Left lobe of liver (tissue), 2 donors: ENCODE results near the gene DMXL2. TPM values are rescaled to one million over a fixed set of nuclear protein-coding genes. Genes with fewer than 3 reads are reported as not detected.
"Not testable (repeated sequence)": the region's sequence is repeated elsewhere in the genome, so short reads cannot be mapped to it uniquely, and the experiment has no call there.

Source experiments
- ATAC-seq: fragments of 200-7000 bp; cut with Tn5 transposase; one replicate; pipeline ENCODE4 v1.9.1; 2020; ENCODE audit warnings: mild to moderate bottlenecking, moderate library complexity
- DNase-seq: peaks from one replicate; pipeline ENCODE4 v3.0.0-alpha.2; 2020; ENCODE audit warnings: low spot score
- total RNA-seq: library from RNA; stranded (reverse); gene quantifications from one replicate; pipeline ENCODE4 v1.2.1, GENCODE V29; 2021
- donor health status: DM: no; HTN: no; CAD: no; lungs with moderate emphysema.
- donor health status: DM: no; HTN: yes; CAD: no.

DMXL2 gene
- total RNA-seq, 1 donor from 2014 or later: 9.9 TPM

- ATAC-seq (no peak), DNase-seq (no peak)
These were observed 891 bp upstream of the DMXL2 start for GRCh38 chr15:51623386-51623938.

- ATAC-seq (peak; percentile 64), DNase-seq (peak; percentile 59)
These were observed 501 bp downstream of the DMXL2 start for GRCh38 chr15:51621936-51622603.

- ATAC-seq: no peak
- no peak for DNase-seq
These were observed 1.3 kb downstream of the DMXL2 start for GRCh38 chr15:51621155-51621765.

GRCh38 chr15:51620641-51621040 is 1.9 kb downstream of the DMXL2 start:
- DNase-seq (no peak), ATAC-seq (no peak)

GRCh38 chr15:51620122-51620521 is 2.4 kb downstream of the DMXL2 start:
- DNase-seq (no peak), ATAC-seq (no peak)

GRCh38 chr15:51619331-51620035 is 3.1 kb downstream of the DMXL2 start:
- ATAC-seq (no peak), DNase-seq (no peak)

GRCh38 chr15:51617886-51618285 is 4.7 kb downstream of the DMXL2 start:
- ATAC-seq (no peak), DNase-seq (no peak)

- no peak for ATAC-seq
- DNase-seq: no peak
These were observed 8.6 kb downstream of the DMXL2 start for GRCh38 chr15:51613951-51614350.

GRCh38 chr15:51612669-51613068 is 9.9 kb downstream of the DMXL2 start:
- DNase-seq, ATAC-seq: not testable (repeated sequence)

GRCh38 chr15:51603462-51603948 is 19.1 kb downstream of the DMXL2 start:
- not testable (repeated sequence) for DNase-seq, ATAC-seq

- ATAC-seq: no peak
These were observed 19.6 kb downstream of the DMXL2 start for GRCh38 chr15:51603002-51603401.

GRCh38 chr15:51602484-51602883 is 20.1 kb downstream of the DMXL2 start:
- DNase-seq (no peak), ATAC-seq (no peak)

More at GRCh38 chr15:51603002-51603401, 19.6 kb downstream of the DMXL2 start:
- no peak for DNase-seq

- DNase-seq (no peak), ATAC-seq (no peak)
These were observed 20.8 kb downstream of the DMXL2 start for GRCh38 chr15:51601801-51602200.

GRCh38 chr15:51600114-51600513 is 22.5 kb downstream of the DMXL2 start:
- no peak for DNase-seq
- ATAC-seq: no peak

GRCh38 chr15:51589881-51590568 is 32.5 kb downstream of the DMXL2 start:
- ATAC-seq (no peak), DNase-seq (no peak)

GRCh38 chr15:51588966-51589365 is 33.6 kb downstream of the DMXL2 start:
- DNase-seq: no peak
- ATAC-seq: no peak

- peak; percentile 44 for ATAC-seq
These were observed 36.6 kb downstream of the DMXL2 start for GRCh38 chr15:51585986-51586385.

GRCh38 chr15:51580982-51581381 is 41.6 kb downstream of the DMXL2 start:
- no peak for ATAC-seq

More at GRCh38 chr15:51585986-51586385, 36.6 kb downstream of the DMXL2 start:
- no peak for DNase-seq

GRCh38 chr15:51580385-51580784 is 42.2 kb downstream of the DMXL2 start:
- DNase-seq: no peak

More at GRCh38 chr15:51580982-51581381, 41.6 kb downstream of the DMXL2 start:
- no peak for DNase-seq

GRCh38 chr15:51579012-51579411 is 43.6 kb downstream of the DMXL2 start:
- DNase-seq: no peak
- ATAC-seq: no peak

More at GRCh38 chr15:51580385-51580784, 42.2 kb downstream of the DMXL2 start:
- no peak for ATAC-seq
